ENCODE measurements around the gene FBXO24.

The FBXO24 gene

GRCh38 chr7:100611983-100612729, 26.0 kb downstream of the FBXO24 start, which contains the start of gene MOSPD3 (continued):
- TF ChIP-seq MYNN (tag by site-specific recombination; IDR thresholded peaks at IDR 0.05; ENCODE audit: borderline replicate concordance) = no peak
- TF ChIP-seq ZBTB44 (tag by site-specific recombination; IDR thresholded peaks at IDR 0.05) = 0 out of 2 replicates have a peak, but pooled peaks have one; percentile 5
- no peak for TF ChIP-seq ZNF18 (tag by site-specific recombination; IDR thresholded peaks at IDR 0.05)
- TF ChIP-seq, protein P1, sequence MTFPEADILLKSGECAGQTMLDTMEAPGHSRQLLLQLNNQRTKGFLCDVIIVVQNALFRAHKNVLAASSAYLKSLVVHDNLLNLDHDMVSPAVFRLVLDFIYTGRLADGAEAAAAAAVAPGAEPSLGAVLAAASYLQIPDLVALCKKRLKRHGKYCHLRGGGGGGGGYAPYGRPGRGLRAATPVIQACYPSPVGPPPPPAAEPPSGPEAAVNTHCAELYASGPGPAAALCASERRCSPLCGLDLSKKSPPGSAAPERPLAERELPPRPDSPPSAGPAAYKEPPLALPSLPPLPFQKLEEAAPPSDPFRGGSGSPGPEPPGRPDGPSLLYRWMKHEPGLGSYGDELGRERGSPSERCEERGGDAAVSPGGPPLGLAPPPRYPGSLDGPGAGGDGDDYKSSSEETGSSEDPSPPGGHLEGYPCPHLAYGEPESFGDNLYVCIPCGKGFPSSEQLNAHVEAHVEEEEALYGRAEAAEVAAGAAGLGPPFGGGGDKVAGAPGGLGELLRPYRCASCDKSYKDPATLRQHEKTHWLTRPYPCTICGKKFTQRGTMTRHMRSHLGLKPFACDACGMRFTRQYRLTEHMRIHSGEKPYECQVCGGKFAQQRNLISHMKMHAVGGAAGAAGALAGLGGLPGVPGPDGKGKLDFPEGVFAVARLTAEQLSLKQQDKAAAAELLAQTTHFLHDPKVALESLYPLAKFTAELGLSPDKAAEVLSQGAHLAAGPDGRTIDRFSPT (tag by site-specific recombination; IDR thresholded peaks at IDR 0.05) = peak; percentile 91
- TF ChIP-seq KLF10 (tag by site-specific recombination; IDR thresholded peaks at IDR 0.05) = peak; percentile 91
- no peak for TF ChIP-seq REPIN1 (tag by site-specific recombination; IDR thresholded peaks at IDR 0.05; ENCODE audit: low read depth)
- TF ChIP-seq ZFP69B (tag by site-specific recombination; IDR thresholded peaks at IDR 0.05) = no peak
- peak; percentile 96 for TF ChIP-seq SP3 (tag by site-specific recombination; IDR thresholded peaks at IDR 0.05)
- peak; percentile 95 for TF ChIP-seq KLF8 (tag by site-specific recombination; IDR thresholded peaks at IDR 0.05)
- no peak for TF ChIP-seq ZNF785 (tag by site-specific recombination; IDR thresholded peaks at IDR 0.05)
- TF ChIP-seq SCRT1 (tag by site-specific recombination; IDR thresholded peaks at IDR 0.05; ENCODE audit: borderline replicate concordance) = no peak; the same call in 1 of the 2 replicates

GRCh38 chr7:100612730-100613390, 26.7 kb downstream of the FBXO24 start:
- no peaks in the 10 kb centered on the region for H3K4me1 ChIP-seq (ENCODE audit: control insufficient read depth, insufficient read depth, low read length)
- H3K27ac ChIP-seq (ENCODE audit: extremely low read depth, low read depth, low read length) = no peak overlapping the region
- CTCF ChIA-PET = interaction anchor here (0.6 to 1.4 kb wide), 7 partner anchors 17 to 113 kb away, joined by 3 to 11 read pairs (median 3); no protein-coding TSS in a partner anchor
- H3K36me3 ChIP-seq (ENCODE audit: control insufficient read depth in 2 of 2, insufficient read depth in 1 of 2, low read length in 2 of 2) = no peaks in the 10 kb centered on the region
- H3K4me3 ChIP-seq (ENCODE audit: low read depth, low read length) = peak overlapping the region; percentile 70
- H3K9me3 ChIP-seq (ENCODE audit: control insufficient read depth, insufficient read depth, low read depth, low read length) = no peaks in the 10 kb centered on the region
- POLR2A ChIA-PET = interaction anchor here (0.7 to 7.4 kb wide), 17 partner anchors 10 to 262 kb away, joined by 3 to 91 read pairs (median 5); partner anchors contain the start of genes FBXO24, GNB2, LRCH4 and MEPCE
- TF ChIP-seq ZNF341 (tag by site-specific recombination; IDR thresholded peaks at IDR 0.05; ENCODE audit: low read depth) (no peak), WT1 (tag by site-specific recombination; IDR thresholded peaks at IDR 0.05) (no peak)

- Histone ChIP-seq H3K9me3 (ENCODE audit: control insufficient read depth, insufficient read depth, low read depth, low read length) (no peaks in the 10 kb centered on the region), H3K36me3 (ENCODE audit: control insufficient read depth in 2 of 2, insufficient read depth in 1 of 2, low read length in 2 of 2) (no peaks in the 10 kb centered on the region), H3K4me3 (ENCODE audit: low read depth, low read length) (no peak overlapping the region), H3K4me1 (ENCODE audit: control insufficient read depth, insufficient read depth, low read length) (no peaks in the 10 kb centered on the region), H3K27ac (ENCODE audit: extremely low read depth, low read depth, low read length) (no peak overlapping the region)
- TF ChIP-seq PRDM10 (tag by site-specific recombination; IDR thresholded peaks at IDR 0.05) = no peak
- TF ChIP-seq ZNF658 (tag by site-specific recombination; IDR thresholded peaks at IDR 0.05) = no peak
- no peak for TF ChIP-seq GLI2 (tag by site-specific recombination; IDR thresholded peaks at IDR 0.05; ENCODE audit: borderline replicate concordance, low read depth)
- TF ChIP-seq ZFP3 (tag by site-specific recombination; IDR thresholded peaks at IDR 0.05; ENCODE audit: low read depth) = no peak
- 0 out of 2 replicates have a peak, but pooled peaks have one; percentile 7 for TF ChIP-seq GLIS1 (tag by site-specific recombination; IDR thresholded peaks at IDR 0.05)
- no peak for TF ChIP-seq ZNF23 (tag by site-specific recombination; IDR thresholded peaks at IDR 0.05; ENCODE audit: borderline replicate concordance)
- CTCF ChIA-PET = interaction anchor here (0.8 to 1.4 kb wide), 2 partner anchors 16 to 20 kb away, joined by 3 to 8 read pairs; no protein-coding TSS in a partner anchor
- POLR2A ChIA-PET = interaction anchor here (1.4 to 7.4 kb wide), 4 partner anchors 11 to 178 kb away, joined by 4 to 91 read pairs (median 4); partner anchors contain the start of genes FBXO24, LRCH4, PCOLCE and PPP1R35
Observed at GRCh38 chr7:100613412-100614175, 27.5 kb downstream of the FBXO24 start.
